GM12892 (cell line): ENCODE measurements around the gene RAP1GAP2.

Experiments
- POLR2AphosphoS5 ChIP-seq: IDR thresholded peaks from 2 replicates; pipeline ENCODE4 v1.6.1; 2011; ENCODE audit warnings: low read depth, low read length, control low read depth
- TAF1 ChIP-seq: IDR thresholded peaks from 2 replicates; pipeline ENCODE4 v1.6.1; 2011; ENCODE audit warnings: low read depth, mild to moderate bottlenecking, control low read depth, low read length, borderline replicate concordance

GRCh38 chr17:2758870-2759269, 37.4 kb upstream of the RAP1GAP2 start:
- no peak for TF ChIP-seq POLR2AphosphoS5
- TF ChIP-seq TAF1: no peak
